GM19193 (cell line): Measurements from ENCODE around the gene PSMG4.

Experiments
- POLR2A ChIP-seq: IDR thresholded peaks from 4 replicates; pipeline ENCODE4 v1.6.1; 2011; ENCODE audit not compliant: insufficient read depth, insufficient read length; ENCODE audit errors: extremely low read depth

Gene PSMG4

DNA sequence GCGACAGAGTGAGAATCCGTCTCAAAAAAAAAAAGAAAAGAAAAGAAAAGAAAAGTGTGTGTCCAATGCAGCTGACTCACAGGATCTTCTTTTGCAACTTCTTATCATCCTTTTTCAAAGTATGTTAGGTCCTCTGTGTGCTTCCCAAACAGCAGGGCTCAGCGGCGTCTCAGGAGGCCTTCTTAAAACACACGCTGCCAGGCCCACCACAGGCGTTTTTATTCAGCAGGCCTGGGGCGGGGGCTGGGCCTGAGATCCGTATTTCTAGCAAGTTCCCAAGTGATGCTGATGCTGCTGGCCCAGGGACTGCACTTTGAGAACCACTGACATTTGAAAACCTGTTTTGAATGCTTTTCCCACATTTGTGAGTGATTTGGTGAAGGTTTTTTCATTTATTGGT lies 57.1 kb downstream of the PSMG4 start:
- no peak for TF ChIP-seq POLR2A

DNA sequence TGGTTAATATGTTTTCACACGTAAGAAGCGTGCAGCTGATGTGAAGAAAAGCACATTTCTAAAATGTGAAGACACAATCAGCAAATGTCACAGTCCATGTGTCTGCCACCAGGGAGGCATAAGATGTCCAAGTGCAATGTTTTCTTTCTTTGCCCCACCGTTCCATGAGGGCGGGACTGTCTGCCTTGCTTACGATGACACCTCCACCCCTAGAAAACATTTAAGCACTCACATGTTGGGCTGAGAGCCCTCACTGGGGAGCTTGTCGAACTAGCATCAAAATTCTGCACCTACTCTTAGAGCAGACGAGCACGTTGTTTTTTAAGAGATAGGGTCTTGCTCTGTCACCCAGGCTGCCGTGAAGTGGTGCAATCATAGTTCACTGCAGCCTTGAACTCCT lies 57.6 kb downstream of the PSMG4 start:
- TF ChIP-seq POLR2A: no peak

DNA sequence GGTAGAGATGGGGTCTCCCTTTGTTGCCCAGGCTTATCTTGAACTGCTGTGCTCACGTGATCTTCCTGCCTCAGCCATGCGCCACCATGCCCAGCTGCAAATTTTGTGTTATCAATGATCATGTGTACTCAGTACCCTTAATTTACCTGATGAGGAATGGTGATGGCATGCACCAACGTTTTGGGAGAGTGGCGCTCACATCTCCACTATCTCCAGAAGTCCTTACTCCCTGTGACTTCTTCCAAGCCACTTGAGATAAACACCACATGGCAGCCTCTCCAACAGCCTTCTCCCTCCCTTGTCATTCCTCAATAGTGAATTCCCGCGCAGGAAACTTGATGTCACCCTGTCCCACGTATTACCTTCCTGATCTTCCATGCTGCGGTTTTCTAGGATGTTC lies 58.1 kb downstream of the PSMG4 start:
- TF ChIP-seq POLR2A: no peak
